Ascending aorta (tissue), 2 donors: ENCODE data around the gene CAPZA1. TPM values are rescaled to one million over a fixed set of nuclear protein-coding genes. Genes with fewer than 3 reads are reported as not detected.
A peak's percentile ranks its signal among the peaks of the same experiment; 100 is the strongest.

Experiments used
- DNase-seq, 2 donors: peaks; one replicate each; pipeline ENCODE4 v3.0.0-alpha.2; 2019; ENCODE audit warnings: low spot score in 2 of 2
- H3K27ac ChIP-seq, 2 donors: fragments of 200-600 bp; sonication (generic); one replicate each; pipeline ENCODE4 v1.5.1; 2016 to 2017; ENCODE audit warnings: mild to moderate bottlenecking in 1 of 2
- H3K27me3 ChIP-seq: fragments of 200-600 bp; sonication (generic); one replicate; pipeline ENCODE4 v1.5.1; 2017
- H3K36me3 ChIP-seq, 2 donors: fragments of 200-600 bp; sonication (generic); one replicate each; pipeline ENCODE4 v1.5.1; 2016
- H3K4me1 ChIP-seq, 2 donors: fragments of 200-600 bp; sonication (generic); one replicate each; pipeline ENCODE4 v1.5.1; 2016 to 2017; ENCODE audit warnings: mild to moderate bottlenecking in 1 of 2
- H3K4me3 ChIP-seq, 2 donors: fragments of 200-600 bp; sonication (generic); one replicate each; pipeline ENCODE4 v1.5.1; 2016 to 2017; ENCODE audit warnings: mild to moderate bottlenecking in 1 of 2
- H3K9me3 ChIP-seq, 2 donors: fragments of 200-600 bp; sonication (generic); one replicate each; pipeline ENCODE4 v1.5.1; 2016
- CTCF ChIP-seq, 3 experiments: fragments of 200-600 bp in 2 of 3; fragments of 450-650 bp in 1 of 3; sonication (generic) in 2 of 3; IDR thresholded peaks; one replicate each; pipeline ENCODE4 v1.5.1; 2016 to 2019; ENCODE audit warnings: antibody characterized with exemption in 3 of 3, mild to moderate bottlenecking in 1 of 3, moderate library complexity in 1 of 3
- intact Hi-C: fragments of 100-400 bp; cut with DNase I; formaldehyde crosslinking; loops from one replicate; pipeline ENCODE4 v1.15.1; 2023
- total RNA-seq: library from RNA; depleted of rRNA; stranded (reverse); fragments of >200 nt; gene quantifications from one replicate; pipeline ENCODE4 v1.1.0, GENCODE V29; 2016

Gene CAPZA1
- total RNA-seq, 1 donor from 2014 or later = 53.5 TPM

- H3K27me3 ChIP-seq = no peaks in the 10 kb centered on the region
- no peaks in the 10 kb centered on the region for H3K36me3 ChIP-seq
- peak overlapping the region; percentile 90 to 99 for H3K4me3 ChIP-seq
- no peak for TF ChIP-seq CTCF (IDR thresholded peaks at IDR 0.05)
- H3K27ac ChIP-seq = peak overlapping the region; percentile 85 to 89
- intact Hi-C loops = loop anchor here (1.0 to 10.0 kb wide), 3 partner anchors 28 to 171 kb away; partner anchors contain the start of genes CAPZA1, ST7L and WNT2B
- no peak for DNase-seq
- H3K4me1 ChIP-seq = peaks cover 0 to 17% of the 10 kb centered on the region in 2 donors
- no peaks in the 10 kb centered on the region for H3K9me3 ChIP-seq
Measured at GRCh38 chr1:112675728-112676381, 56.2 kb downstream of the CAPZA1 start.

- H3K4me3 ChIP-seq = no peak overlapping the region
- H3K27ac ChIP-seq = no peak overlapping the region
- H3K36me3 ChIP-seq = no peaks in the 10 kb centered on the region
- no peaks in the 10 kb centered on the region for H3K9me3 ChIP-seq
- intact Hi-C loops = loop anchor here (10.0 kb wide), 1 partner anchor 172 kb away; the partner anchor contains the start of gene WNT2B
- peaks cover 0 to 17% of the 10 kb centered on the region in 2 donors for H3K4me1 ChIP-seq
- H3K27me3 ChIP-seq = no peaks in the 10 kb centered on the region
- no peak for TF ChIP-seq CTCF (IDR thresholded peaks at IDR 0.05)
- no peak for DNase-seq
Measured at GRCh38 chr1:112676543-112676942, 56.9 kb downstream of the CAPZA1 start.

DNA sequence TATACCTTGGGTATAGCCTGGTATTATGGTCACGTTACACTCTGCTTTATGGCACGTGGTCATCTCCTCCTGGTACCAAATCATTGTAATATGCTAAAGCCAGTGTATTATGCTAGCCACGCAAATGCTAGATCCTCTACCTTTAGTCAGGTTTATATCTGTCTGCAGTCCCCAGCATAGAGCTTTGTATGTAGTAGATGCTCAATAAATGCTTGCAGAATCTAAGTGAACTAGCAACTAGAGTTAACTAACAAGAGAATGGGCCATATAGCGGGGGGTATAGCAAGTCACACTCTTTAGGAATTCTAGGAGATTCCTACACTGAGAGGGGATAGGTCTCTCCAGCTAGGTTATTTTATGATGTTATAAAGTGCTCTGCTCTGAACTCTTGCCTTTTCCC is 57.9 kb downstream of the CAPZA1 start:
- no peaks in the 10 kb centered on the region for H3K9me3 ChIP-seq
- DNase-seq = no peak
- no peak overlapping the region for H3K27ac ChIP-seq
- H3K27me3 ChIP-seq = no peaks in the 10 kb centered on the region
- no peak overlapping the region for H3K4me3 ChIP-seq
- no peak for TF ChIP-seq CTCF (IDR thresholded peaks at IDR 0.05)
- H3K36me3 ChIP-seq = no peaks in the 10 kb centered on the region
- H3K4me1 ChIP-seq = peaks cover 0 to 17% of the 10 kb centered on the region in 2 donors
- intact Hi-C loops = loop anchor here (10.0 kb wide), 1 partner anchor 173 kb away; the partner anchor contains the start of gene WNT2B

- no peak overlapping the region for H3K4me3 ChIP-seq
- H3K36me3 ChIP-seq = no peaks in the 10 kb centered on the region
- H3K9me3 ChIP-seq = no peaks in the 10 kb centered on the region
- no peaks in the 10 kb centered on the region for H3K27me3 ChIP-seq
- no peak overlapping the region for H3K27ac ChIP-seq
- intact Hi-C loops = loop anchor here (10.0 kb wide), 1 partner anchor 174 kb away; the partner anchor contains the start of gene WNT2B
- TF ChIP-seq CTCF (IDR thresholded peaks at IDR 0.05) = no peak
- peaks cover 0 to 9% of the 10 kb centered on the region in 2 donors for H3K4me1 ChIP-seq
- DNase-seq = no peak
Measured at GRCh38 chr1:112678605-112679004, 59.0 kb downstream of the CAPZA1 start.

DNA sequence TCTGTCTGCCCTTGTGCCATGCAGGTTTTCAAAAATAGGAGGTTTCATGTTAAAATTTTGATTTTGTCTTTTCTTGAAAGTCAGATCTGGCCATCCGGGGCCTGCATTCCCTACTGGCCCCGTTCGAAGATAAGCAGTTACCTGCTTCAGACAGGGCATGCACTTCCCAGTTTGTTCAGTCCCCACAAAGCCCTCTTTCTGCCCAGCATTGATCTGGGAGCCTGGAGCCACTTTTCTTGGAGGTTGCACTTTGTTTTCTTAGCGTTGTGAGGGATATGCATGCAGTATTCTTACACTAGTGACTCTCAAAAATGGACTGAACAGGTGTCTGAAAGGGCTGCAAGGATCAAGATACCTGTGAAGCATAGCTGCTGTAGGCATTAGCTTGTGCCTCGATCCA is 66.3 kb downstream of the CAPZA1 start:
- Histone ChIP-seq H3K36me3 (peaks cover 8 to 18% of the 10 kb centered on the region in 2 donors), H3K4me1 (no peaks in the 10 kb centered on the region), H3K4me3 (no peak overlapping the region), H3K27me3 (no peaks in the 10 kb centered on the region), H3K9me3 (no peaks in the 10 kb centered on the region), H3K27ac (no peak overlapping the region)
- intact Hi-C loops = no loop called here
- TF ChIP-seq CTCF (IDR thresholded peaks at IDR 0.05) = no peak
- DNase-seq = no peak
